Uterus (tissue), 4 donors: Measurements from ENCODE around the gene GPR132. TPM values are rescaled to one million over a fixed set of nuclear protein-coding genes. Genes with fewer than 3 reads are reported as not detected.

Experiments
- DNase-seq, 2 donors: peaks; one replicate each; pipeline ENCODE4 v3.0.0-alpha.2; 2019 to 2020
- H3K27ac ChIP-seq, 2 donors: fragments of 200-600 bp; sonication (generic); 1 replicate in 1 of 2; 2 replicates in 1 of 2; pipeline ENCODE4 v1.5.1; 2016 to 2018
- H3K27me3 ChIP-seq, 2 donors: fragments of 200-600 bp; sonication (generic); one replicate each; pipeline ENCODE4 v1.5.1; 2018 to 2019; ENCODE audit warnings: control low read depth in 1 of 2
- H3K36me3 ChIP-seq, 2 donors: fragments of 200-600 bp; sonication (generic); one replicate each; pipeline ENCODE4 v1.5.1; 2019; ENCODE audit warnings: control low read depth in 1 of 2
- H3K4me1 ChIP-seq, 2 donors: fragments of 200-600 bp; sonication (generic); one replicate each; pipeline ENCODE4 v1.5.1; 2018 to 2019; ENCODE audit warnings: control low read depth in 1 of 2
- H3K4me3 ChIP-seq, 2 donors: fragments of 200-600 bp; sonication (generic); 1 replicate in 1 of 2; 2 replicates in 1 of 2; pipeline ENCODE4 v1.5.1; 2018 to 2019; ENCODE audit warnings: mild to moderate bottlenecking in 1 of 2
- H3K9me3 ChIP-seq, 2 donors: fragments of 200-600 bp; sonication (generic); one replicate each; pipeline ENCODE4 v1.5.1; 2019; ENCODE audit warnings: control low read depth in 1 of 2
- POLR2A ChIP-seq, 2 donors: fragments of 450-650 bp; IDR thresholded peaks; one replicate each; pipeline ENCODE4 v1.6.1; 2016; ENCODE audit warnings: antibody characterized with exemption in 2 of 2, mild to moderate bottlenecking in 1 of 2, moderate library complexity in 1 of 2
- intact Hi-C: fragments of 100-400 bp; cut with DNase I; formaldehyde crosslinking; loops from one replicate; pipeline ENCODE4 v1.15.1; 2023; ENCODE audit warnings: low total_unique reads
- small RNA-seq: library from RNA; depleted of rRNA; stranded (forward); fragments of <200 nt; gene quantifications from one replicate; pipeline ENCODE3, GENCODE V24; 2016
- total RNA-seq, 4 donors: library from RNA; depleted of rRNA in 3 of 4; stranded (reverse); fragments of >200 nt in 3 of 4; gene quantifications; one replicate each; pipeline versions ENCODE4 v1.1.0 to v1.2.4, GENCODE V29; 2014 to 2023
- TF ChIP-seq, protein P1 (sequence below), 4 experiments: fragments of 200-600 bp in 2 of 4; fragments of 450-650 bp in 2 of 4; sonication (generic) in 2 of 4; IDR thresholded peaks; one replicate each; pipeline ENCODE4 v1.5.1; 2016 to 2019; ENCODE audit warnings: antibody characterized with exemption in 4 of 4, mild to moderate bottlenecking in 2 of 4, moderate library complexity in 1 of 4
- donor health status: DM: yes; HTN: yes; CAD: no.

GPR132 gene
- total RNA-seq, 4 donors from 2014 or later: 1.7 to 3.7 TPM; not detected in 2

DNA sequence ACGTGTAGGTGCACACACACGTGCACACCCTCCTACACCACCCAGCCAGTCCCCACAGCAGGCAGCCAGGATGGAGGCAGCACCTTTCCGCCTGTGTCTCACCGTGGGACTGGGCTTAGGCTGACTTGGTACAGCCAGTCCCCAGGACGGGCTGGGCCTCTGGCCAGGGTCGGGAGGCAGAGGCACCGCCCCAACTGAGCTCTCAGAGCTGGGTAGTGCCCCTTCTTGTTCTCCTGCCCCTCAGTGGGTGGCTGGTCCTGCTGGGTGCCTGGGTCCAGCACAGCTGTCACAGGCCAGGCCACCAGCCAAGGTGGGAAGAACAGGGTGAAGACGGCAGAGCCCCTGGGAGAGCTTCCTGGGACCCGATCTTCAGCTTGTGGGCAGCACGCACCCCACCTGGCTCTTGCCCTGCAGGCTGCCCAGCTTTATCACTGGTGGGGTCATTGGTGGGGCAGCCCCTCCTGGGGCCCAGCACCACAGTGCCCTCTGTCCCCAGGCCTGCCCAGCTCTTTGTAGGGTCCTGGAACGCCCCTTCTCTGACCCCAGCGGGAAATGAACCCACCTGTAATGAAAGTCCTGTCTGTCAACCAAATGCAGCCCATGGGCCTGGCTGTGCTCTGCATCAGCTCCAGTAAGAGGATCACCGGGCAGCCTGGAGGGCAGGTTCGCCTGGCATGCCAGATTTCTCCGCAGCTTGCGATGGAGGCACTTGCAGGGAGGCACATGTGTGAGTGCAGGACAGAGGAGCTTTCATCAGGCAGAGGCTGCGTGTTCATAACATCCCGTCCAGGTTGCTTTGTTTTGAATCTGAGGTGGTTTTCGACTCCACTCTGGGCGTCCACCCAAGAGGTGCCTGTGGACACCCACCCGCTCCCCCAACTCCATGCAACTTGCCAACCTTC, 59.0 kb downstream of the GPR132 start:
- intact Hi-C loops: no loop called here
- Histone ChIP-seq H3K27ac (no peak overlapping the region), H3K4me1 (no peaks in the 10 kb centered on the region), H3K27me3 (no peaks in the 10 kb centered on the region), H3K9me3 (no peaks in the 10 kb centered on the region), H3K36me3 (no peaks in the 10 kb centered on the region), H3K4me3 (no peak overlapping the region)
- TF ChIP-seq POLR2A (IDR thresholded peaks at IDR 0.05): no peak
- TF ChIP-seq, protein P1, sequence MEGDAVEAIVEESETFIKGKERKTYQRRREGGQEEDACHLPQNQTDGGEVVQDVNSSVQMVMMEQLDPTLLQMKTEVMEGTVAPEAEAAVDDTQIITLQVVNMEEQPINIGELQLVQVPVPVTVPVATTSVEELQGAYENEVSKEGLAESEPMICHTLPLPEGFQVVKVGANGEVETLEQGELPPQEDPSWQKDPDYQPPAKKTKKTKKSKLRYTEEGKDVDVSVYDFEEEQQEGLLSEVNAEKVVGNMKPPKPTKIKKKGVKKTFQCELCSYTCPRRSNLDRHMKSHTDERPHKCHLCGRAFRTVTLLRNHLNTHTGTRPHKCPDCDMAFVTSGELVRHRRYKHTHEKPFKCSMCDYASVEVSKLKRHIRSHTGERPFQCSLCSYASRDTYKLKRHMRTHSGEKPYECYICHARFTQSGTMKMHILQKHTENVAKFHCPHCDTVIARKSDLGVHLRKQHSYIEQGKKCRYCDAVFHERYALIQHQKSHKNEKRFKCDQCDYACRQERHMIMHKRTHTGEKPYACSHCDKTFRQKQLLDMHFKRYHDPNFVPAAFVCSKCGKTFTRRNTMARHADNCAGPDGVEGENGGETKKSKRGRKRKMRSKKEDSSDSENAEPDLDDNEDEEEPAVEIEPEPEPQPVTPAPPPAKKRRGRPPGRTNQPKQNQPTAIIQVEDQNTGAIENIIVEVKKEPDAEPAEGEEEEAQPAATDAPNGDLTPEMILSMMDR (IDR thresholded peaks at IDR 0.05): no peak
- DNase-seq: no peak

DNA sequence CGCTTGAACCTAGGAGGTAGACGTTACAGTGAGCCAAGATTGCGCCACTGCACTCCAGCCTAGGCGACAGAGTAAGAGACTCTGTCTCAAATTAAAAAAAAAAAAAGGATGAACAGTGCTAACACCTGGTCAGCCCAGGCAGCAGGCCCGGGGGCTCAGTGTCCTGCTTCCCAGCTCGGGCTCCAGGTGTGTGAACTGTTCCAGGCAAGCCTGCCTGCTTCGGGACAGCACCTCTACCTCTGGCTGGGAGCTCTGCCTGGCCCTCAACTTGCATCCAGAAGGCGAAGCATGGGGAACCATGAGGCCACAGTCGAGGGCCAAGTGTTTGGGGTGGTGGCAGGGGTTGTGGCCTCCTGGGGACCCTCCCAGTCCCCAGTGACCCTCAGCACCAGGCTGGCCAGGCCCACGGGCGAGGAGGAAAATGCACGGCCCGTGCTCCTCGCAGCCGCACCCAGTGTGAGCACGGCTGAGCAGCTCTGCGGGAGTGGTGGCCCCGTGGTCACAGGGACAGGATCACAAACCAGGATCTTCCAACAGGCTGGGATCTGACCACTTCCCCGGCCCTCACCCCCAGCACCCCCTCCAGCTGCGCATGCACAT, 59.8 kb downstream of the GPR132 start:
- Histone ChIP-seq H3K4me3 (no peak overlapping the region), H3K9me3 (no peaks in the 10 kb centered on the region), H3K4me1 (no peaks in the 10 kb centered on the region), H3K36me3 (no peaks in the 10 kb centered on the region), H3K27ac (no peak overlapping the region), H3K27me3 (no peaks in the 10 kb centered on the region)
- no peak for TF ChIP-seq POLR2A (IDR thresholded peaks at IDR 0.05)
- TF ChIP-seq, protein P1 (IDR thresholded peaks at IDR 0.05): no peak
- intact Hi-C loops: no loop called here
- no peak for DNase-seq

Small RNAs within 50 kb of the gene (small RNA-seq; reads per million reads assigned to genes)
- not detected for gene AL512356.2

Other genes with a start within 250 kb of the GPR132 start
- 10 to 100 TPM in 1 of 4 donors, 1 to 10 TPM in 3; 1.2 to 28.8 (median 8.3) TPM for gene CEP170B, start 200.2 kb downstream of the GPR132 start, total RNA-seq
- 10 to 100 TPM in 1 of 4 donors, 1 to 10 TPM in 1, not detected in 2; 1.3 to 10.9 TPM for gene PLD4, start 140.6 kb downstream of the GPR132 start, total RNA-seq
- gene AHNAK2, start 87.1 kb downstream of the GPR132 start, total RNA-seq: 100 to 1,000 TPM in 1 of 4 donors, 10 to 100 TPM in 3; 44.9 to 175 (median 71.7) TPM
- gene CLBA1, start 79.6 kb downstream of the GPR132 start, total RNA-seq: 10 to 100 TPM in 2 of 4 donors, 1 to 10 TPM in 1, not detected in 1; 1.3 to 11.1 (median 10.1) TPM
- 10 to 100 TPM in 2 of 4 donors, 1 to 10 TPM in 2; 2.3 to 43.3 (median 10.3) TPM for gene CDCA4, start 44.3 kb downstream of the GPR132 start, total RNA-seq
- 10 to 100 TPM in 2 of 4 donors, 1 to 10 TPM in 2; 7.6 to 27.4 (median 11.9) TPM for gene JAG2, start 103.3 kb upstream of the GPR132 start, total RNA-seq
- gene NUDT14, start 115.9 kb upstream of the GPR132 start, total RNA-seq: 10 to 100 TPM in 3 of 4 donors, not detected in 1; 11.0 to 22.3 (median 13.2) TPM
- 10 to 100 TPM; 12.8 to 41.9 (median 27.9) TPM for gene BTBD6, start 183.1 kb upstream of the GPR132 start, total RNA-seq
- gene BRF1, start 235.6 kb upstream of the GPR132 start, total RNA-seq: 10 to 100 TPM in 3 of 4 donors, 1 to 10 TPM in 1; 9.7 to 77.7 (median 61.3) TPM
- gene PACS2, start 249.3 kb upstream of the GPR132 start, total RNA-seq: 100 to 1,000 TPM in 1 of 4 donors, 10 to 100 TPM in 3; 37.1 to 116 (median 52.2) TPM